IMR-90 (cell line): ENCODE data around the gene GNB1L.

Experiments used
- CTCF ChIP-seq: conservative IDR thresholded peaks from 2 replicates; pipeline ENCODE4 v1.5.1; 2012; ENCODE audit warnings: mild to moderate bottlenecking, low read depth, low read length, improper control_type of control experiment
- FOS ChIP-seq: fragments of 150-350 bp; IDR thresholded peaks from 2 replicates; pipeline ENCODE4 v1.6.1; 2016; ENCODE audit warnings: low read depth, low read length
- RAD21 ChIP-seq: IDR thresholded peaks from 2 replicates; pipeline ENCODE4 v1.6.1; 2012; ENCODE audit warnings: low read length, improper control_type of control experiment
- USF2 ChIP-seq: fragments of 150-350 bp; IDR thresholded peaks from 2 replicates; pipeline ENCODE4 v1.6.1; 2017; ENCODE audit warnings: mild to moderate bottlenecking, antibody characterized with exemption, low read length, low read depth

- TF ChIP-seq CTCF (no peak), USF2 (no peak), RAD21 (no peak), FOS (no peak)
Observed at GRCh38 chr22:19832476-19833108, 22.1 kb downstream of the GNB1L start.
